HG02970 (cell line): Measurements from ENCODE around the gene MACROD2.
"Not testable (repeated sequence)": the region's sequence is repeated elsewhere in the genome, so short reads cannot be mapped to it uniquely, and the experiment has no call there.

ENCODE experiments used
- ATAC-seq: cut with Tn5 transposase; IDR thresholded peaks from one replicate; pipeline ENCODE4 v1.9.1; 2021; ENCODE audit warnings: mild to moderate bottlenecking, moderate library complexity, moderate number of reproducible peaks; ENCODE audit not compliant: unreplicated experiment, low FRiP score

Gene MACROD2

DNA sequence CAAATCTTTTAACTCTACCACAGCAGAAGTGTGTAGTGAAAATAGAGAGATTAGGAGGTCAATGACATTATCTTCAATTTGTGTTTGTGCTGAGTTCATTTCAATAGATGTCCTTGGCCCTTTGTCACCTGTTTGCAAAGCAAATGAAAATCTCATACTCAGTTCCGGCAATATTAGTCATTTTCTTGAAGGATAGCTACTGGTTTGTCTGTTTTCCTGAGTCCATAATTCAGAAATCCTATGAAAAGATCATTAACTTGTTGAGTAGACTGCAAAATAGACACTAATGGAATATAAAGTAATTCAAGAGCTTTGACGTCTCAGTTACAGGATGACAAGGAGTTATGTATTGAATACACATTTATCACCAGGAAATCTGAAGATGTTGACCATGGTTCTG lies 1163.2 kb downstream of the MACROD2 start:
- ATAC-seq, result no peak

DNA sequence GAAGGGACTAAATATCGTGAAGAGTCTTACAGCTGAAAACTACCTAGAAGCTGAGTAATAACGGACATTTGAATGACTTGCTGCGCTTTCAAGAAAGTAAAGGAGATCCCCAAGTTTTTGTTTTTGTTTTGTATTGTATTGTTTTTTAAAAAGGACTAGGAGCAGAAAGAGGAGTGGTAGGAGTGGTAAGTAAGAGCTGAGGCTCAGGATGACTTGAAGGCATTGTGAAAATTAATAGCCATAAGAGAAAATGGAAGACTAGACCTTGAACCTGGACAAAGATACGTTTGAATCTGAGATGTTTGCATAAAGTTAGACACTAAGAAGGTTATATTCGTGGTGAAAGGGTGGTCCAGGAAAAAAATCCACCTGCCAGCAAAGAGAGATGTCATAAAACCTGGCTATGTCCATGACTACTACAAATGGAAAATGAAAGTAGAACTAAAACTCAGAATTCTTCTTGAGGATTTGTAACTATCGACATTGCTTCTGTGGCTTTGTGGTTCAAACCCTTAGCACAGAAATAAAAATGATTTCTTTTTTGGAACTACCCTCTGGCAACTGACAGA lies 1166.8 kb downstream of the MACROD2 start:
- ATAC-seq, result no peak

DNA sequence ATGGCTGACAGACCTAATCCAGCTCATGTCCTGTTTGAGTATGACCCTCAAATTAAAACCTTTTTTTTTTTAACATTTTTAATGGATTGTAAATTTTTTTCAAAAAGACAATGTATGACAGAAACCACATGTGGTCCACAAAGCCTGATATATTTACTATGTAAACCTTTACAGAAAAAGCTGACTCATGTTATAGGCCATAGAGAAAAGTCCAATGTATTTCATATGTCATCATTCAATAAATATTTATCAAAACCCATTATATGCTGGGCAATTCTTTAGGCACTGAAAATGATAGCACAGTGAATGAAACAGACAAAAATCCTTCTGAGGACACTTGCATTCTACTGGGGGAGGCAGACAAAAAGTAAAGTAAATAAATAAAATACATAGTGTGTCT lies 1168.3 kb downstream of the MACROD2 start:
- no peak for ATAC-seq

DNA sequence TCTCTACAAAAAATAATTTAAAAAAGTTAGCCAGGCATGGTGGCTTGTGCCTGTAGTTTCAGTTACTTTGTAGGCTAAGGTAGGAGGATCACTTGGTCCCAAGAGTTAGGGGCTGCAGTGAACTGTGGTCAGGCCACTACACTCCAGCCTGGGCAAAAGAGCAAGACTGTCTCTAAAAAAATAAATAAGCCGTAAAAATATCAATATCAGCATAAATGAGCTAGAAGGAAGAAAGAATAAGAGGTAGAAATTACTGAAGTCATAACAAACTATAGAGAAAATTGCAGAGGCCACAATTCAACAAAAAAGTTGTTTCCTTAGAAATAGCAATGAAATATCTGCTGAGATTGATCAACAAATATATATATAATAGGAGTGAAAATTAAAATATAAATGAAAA lies 1169.4 kb downstream of the MACROD2 start:
- no peak for ATAC-seq

DNA sequence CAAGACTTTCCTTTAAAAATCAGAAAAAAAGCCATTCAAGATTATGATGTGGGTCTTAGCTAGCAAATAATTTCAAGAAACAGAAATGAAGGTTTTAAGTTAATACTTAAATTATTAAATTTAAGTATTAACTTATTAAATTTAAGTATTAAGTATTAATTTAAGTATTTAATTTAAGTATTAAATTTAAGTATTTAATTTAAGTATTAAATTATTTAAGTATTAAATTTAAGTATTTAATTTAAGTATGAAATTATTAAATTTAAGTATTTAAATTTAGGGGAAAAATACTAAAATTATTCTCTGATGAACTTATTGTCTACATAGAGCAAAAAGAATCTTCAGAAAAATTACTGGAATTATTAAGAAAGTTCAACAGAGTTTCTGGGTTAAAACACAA lies 1171.4 kb downstream of the MACROD2 start:
- ATAC-seq, result no peak

DNA sequence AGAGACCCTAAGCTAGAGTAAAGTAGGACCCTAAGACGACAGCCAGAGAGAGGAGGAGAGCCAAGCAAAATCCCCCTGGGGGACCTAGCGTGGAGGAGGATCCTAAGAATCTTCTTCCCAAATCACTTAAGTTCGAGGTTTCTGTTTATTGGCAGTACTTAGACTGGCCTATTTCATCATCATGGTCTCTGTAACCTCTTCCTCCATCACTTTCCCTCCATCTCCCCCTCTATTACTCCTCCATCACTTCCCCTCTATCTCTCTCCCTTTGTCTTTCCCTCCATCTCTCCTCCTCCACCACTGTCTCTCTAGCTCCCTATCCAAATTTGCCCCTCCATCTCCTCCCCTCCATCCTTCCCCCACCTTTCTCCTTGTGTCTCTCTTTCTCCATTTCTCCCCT lies 1175.7 kb downstream of the MACROD2 start:
- no peak for ATAC-seq

DNA sequence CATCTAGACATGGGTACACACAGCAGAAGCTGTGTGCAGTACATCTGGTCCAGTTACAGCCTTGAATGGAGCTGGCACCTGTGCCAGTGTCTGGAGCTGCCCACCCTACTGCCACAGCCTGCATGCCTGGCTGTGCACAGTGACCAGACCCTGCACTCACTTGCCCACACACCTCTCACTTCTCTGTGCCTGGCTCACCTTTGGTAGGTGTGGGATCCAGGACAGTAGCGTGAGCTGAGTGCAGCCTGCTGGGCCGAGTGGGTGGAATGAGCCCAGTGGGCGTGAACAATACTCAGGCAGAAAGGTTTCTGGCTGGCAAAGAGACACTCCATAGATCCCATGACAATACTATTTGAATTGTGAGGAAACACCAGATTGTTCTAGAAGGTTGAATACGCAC lies 1181.6 kb downstream of the MACROD2 start:
- ATAC-seq, result no peak

DNA sequence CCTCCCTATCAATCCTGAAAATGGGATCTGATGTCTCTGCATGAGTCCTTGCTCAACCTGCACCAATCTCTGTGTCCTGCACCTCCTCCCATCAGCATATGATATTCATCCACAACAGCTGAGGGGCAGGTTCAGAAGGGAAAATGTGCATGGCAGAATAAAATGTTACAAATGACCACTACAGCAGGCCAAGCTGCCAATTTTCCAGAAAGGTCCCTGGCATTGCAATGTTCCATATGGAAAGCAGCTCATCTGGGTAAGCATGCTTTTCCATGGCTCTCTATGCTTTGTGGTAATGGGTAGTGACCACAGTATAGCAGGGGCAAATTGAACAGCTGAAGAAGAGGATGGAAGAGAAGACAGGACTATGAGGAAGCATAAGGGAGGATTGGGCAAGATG lies 1183.3 kb downstream of the MACROD2 start:
- ATAC-seq, result no peak

DNA sequence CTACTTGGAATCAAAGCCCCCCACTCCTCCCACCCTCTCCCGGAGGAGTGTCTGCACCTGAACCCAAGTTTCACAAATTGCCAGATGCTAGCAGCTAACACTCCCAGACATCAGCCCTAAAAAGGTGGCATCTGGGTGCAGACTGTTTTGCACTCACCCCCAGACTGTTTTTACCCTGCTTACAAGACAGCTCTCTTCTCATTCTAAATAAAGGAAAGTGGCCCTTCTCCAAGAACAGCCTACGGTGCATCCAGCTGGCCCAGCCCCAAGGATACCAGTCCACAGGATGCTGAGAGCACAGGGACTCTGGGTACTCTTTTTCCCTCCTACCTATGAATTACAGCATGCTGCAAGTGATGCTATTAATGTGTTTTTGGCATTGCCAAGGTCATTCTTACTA lies 1184.1 kb downstream of the MACROD2 start:
- ATAC-seq, result no peak

DNA sequence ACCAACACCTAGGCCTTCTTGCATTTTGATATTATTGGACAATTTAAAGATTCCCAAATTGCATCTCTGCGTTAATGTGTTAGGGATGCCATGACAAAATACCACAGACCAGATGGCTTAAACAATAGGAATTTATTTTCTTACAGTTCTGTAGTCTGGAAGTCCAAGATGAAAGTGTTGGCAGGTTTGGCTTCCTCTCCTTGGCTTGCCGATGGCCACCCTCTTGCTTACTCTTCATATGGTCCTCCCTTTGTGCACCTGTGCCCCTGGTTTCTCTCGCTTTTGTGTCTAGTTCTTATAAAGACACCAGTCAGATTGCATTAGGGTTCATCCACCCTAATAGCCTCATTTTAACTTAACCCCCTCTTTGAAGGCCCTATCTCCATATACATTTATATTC lies 1184.5 kb downstream of the MACROD2 start:
- no peak for ATAC-seq

DNA sequence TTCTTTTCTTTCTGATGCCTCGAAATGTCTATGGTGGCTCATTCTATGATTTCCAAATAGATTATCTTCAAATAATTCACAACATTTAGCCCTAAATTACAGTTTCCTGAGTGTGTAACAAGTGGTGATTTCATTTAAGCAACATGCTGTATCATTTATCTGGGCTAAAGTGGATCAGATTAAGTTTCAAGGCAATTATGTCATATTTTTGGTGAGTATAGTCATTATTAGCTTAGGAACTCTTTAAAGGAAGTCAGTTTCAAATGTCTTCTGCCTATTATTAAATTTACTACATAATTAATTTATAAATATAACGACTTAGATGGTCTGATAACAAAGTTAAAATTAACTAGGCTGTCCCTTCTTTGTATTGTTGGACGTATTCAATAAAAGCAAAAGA lies 1190.0 kb downstream of the MACROD2 start:
- no peak for ATAC-seq

DNA sequence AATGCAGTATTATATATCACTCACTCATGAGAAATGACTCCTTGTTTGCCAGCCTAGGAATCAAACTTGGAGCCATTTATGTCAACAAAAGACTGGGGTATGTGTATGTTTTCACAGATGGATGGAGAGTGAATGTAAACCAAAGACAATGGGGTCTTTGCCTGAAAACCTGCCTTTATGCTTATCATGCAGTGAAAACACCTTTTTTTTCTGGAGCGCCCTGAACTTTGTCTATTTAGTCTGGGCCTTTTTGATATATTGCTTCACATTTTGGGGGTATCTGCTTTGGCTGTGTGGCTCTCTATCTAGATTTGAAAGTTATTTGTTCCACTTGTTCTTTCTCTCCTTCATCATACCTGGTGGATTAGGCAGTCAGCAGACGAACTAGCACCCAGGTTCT lies 1190.6 kb downstream of the MACROD2 start:
- no peak for ATAC-seq

DNA sequence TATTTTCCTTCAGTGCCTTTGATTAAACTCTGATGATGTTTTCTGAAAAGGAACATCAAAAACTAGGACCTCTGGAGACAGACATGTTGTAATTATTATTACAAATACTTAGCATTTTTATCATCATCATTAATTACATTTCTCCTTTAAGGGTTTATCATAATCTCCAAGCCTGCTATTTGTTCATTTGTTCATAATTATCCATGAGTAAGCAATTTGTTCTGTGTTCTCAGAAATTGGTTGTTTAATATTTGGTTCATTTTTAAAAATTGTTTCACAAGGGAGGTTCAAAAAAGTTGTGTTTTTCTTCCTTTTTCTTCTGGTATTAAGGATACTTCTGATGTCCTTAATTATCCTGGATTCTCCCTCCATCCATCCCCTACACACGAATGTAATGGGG lies 1192.3 kb downstream of the MACROD2 start:
- ATAC-seq, result no peak

DNA sequence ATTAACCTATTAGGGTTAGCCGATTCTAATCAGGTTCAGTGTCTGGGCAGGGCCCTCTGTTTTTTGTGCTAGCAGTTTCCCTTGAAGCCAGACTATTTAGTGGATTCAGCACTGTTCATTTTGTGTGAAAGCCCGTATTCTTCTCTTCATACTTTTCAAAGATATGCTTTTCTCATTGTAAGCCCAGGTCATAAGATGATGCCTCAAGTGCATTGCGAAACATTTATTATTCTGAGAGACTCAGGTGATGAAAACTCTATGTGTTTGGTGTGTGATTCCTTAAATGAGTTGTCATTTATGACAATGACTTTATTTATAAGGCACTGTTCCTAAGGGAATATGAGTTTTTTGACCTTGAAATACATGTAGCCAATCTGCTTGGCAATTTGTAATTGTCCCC lies 1193.1 kb downstream of the MACROD2 start:
- no peak for ATAC-seq

DNA sequence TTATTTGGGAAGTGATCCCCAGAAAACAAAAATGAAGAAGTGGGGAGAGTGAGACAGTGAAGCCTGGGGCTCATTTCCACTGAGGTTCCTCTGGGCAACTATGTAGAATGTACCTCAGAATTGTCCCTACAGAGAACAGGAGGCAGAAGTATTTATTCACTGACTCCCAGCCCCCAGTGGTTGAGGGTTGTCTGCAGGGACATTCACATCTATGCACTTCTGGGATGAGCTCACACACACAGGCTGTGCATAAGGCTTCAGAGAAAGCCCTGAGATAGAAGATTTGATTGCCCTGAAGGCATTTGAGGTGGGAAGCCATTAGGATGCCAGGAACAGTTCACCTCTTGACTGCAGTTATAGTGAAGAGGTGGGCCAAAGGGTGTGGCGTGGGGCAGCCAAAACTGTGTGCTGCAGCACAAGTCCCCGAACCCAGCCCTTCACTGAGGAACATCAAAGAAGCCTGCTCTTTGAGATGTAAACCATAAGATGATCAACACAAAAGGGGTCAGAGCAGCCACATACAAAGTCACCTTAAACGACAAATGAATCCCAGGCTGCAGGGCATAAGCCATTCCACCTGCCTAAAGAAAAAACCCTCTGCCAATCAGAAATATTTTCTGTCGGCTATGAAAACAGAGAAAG lies 1195.9 kb downstream of the MACROD2 start:
- ATAC-seq, result no peak

DNA sequence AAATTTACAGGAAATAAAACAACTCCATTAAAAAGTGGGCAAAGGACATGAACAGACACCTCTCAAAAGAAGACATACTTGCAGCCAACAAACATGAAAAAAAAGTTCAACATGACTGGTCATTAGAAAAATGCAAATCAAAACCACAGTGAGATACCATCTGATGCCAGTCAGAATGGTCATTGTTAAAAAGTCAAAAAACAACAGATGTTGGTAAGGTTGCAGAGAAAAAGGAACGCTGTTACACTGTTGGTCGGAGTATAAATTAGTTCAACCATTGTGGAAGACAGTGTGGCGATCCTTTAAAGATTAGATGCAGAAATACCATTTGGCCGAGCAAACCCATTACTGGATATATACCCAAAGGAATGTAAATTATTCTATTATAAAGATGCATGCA lies 1200.1 kb downstream of the MACROD2 start:
- ATAC-seq, result no peak

DNA sequence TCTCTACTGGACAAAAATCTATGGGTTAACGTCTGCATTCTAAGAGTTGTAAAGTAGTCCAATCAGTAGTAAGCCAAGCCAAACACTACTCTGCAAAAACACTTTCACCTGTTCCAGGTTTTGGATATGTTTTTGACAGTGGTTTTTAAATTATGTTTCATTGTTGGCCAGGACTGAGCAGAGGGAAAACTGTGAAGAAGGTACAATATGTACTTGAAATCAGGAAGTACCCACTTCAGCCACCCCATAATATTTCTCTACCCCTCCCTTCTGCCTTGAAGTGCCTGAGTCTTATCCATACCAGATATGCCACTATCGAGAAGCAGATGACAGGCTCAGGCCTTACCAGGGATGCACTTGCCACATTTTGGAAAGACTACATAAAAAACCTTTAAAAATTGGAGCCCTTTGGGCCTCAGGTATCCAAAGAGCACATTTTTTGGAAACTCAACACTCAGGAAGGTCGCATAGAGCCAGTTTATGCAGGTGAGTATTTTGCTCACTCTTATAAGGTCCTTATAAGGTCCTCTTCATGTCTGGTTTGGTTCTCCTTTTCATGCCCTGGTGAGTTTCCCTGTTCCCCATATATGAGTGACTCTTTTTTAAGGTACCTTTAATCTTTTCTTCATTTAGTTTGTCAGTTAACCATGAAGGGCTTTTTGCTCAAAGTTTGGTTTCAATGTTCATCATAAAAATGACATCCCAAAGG lies 1201.4 kb downstream of the MACROD2 start:
- ATAC-seq, result no peak

DNA sequence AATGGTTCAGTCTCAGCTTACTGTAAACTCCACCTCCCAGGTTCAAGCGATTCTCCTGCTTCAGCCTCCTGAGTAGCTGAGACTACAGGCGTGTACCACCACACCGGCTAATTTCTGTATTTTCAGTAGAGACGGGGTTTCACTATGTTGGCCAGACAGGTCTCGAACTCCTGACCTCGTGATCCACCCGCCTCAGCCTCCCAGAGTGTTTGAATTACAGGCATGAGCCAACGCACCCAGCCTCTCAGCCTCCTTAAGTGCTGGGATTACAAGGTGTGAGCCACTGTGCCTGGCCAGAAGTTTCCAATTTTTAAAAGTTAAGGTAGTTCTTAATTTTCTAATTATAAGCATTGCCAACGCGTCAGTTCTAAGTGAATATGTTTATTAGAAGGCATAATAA lies 1202.7 kb downstream of the MACROD2 start:
- not testable (repeated sequence) for ATAC-seq

DNA sequence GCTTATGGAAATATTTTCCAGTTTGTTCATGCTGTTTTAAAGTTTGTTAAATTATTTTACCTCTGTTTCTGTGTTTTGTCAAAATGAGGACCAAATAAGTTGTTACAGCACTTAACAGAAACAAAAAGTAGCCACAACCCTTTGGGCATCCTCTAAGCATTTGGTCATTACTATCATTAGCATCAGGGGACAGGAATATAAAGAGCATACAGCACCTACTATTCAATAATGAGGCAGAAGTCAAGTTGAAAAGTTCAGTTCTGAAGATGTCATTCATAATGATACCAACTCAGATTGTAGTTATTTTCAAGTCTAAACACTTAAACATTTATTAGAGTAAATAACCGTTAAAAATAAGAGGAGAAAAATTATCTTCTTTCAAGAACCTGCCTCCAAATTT lies 1204.4 kb downstream of the MACROD2 start:
- ATAC-seq, result peak; percentile 47

DNA sequence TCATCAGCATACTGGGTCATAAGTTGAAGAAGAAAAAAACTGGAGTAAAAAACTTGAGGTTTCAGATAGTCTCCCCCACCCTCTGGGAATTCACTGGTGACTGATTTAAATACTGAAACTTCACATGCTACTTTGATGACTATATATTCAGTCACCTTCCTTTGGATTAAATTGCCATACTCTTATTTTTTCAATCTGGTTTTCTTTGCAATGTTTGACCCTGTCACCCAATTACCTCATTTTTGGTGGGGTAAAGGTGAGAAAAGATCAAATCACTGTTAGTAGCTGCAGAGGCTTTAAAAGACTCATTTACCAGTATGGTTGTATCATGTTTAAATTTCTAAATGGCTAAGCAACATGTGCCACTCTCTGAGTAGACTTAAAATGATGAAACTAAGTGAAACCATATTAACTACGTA lies 1204.8 kb downstream of the MACROD2 start:
- ATAC-seq, result peak; percentile 80

DNA sequence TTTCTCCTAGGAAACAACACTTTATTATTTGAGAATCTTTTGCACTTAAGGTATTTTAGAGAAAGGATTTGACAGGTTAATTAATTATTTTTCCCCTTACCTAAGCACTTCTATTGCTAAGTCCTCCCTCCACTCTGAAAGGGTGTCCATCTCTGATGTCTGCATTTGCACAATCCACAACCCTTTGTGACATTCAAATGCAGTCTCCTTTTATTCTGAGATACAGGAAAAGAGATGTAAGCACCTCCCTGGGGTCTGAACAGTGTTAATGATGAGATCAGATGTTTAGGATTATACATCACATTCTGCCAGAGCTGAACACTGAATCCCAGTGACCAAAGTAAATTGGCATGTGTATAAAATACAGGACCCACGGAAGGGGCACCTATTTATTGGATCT lies 1206.3 kb downstream of the MACROD2 start:
- ATAC-seq, result no peak

DNA sequence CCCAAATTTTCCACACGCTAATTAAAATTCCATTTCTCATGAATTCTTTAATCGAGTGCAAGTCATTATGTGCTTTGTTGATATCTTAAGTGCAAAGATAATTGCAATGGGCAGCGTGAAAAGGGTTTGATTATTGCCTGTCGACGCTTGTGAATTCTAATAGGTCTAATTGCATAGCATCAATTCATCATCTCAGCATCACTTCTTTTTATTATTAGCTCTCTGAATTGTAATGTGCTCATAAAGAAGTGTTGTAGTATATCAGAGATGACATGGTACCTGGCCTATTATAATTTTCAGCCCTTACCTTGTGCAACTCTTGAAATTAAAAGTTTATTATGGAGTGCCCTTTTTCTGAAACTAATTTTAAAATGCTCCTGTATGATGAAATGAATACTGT lies 1208.9 kb downstream of the MACROD2 start:
- no peak for ATAC-seq
